Astrocyte of the spinal cord (primary cell): ENCODE results near the gene NCLN.

ENCODE experiments used
- DNase-seq: peaks from one replicate; pipeline ENCODE4 v3.0.0; 2011; ENCODE audit warnings: low read depth, low spot score
- H3K4me3 ChIP-seq: 2 replicates; pipeline ENCODE4 v1.5.1; 2011; ENCODE audit warnings: low read depth, mild to moderate bottlenecking, low read length, moderate library complexity
- in situ Hi-C: cut with HindIII; loops from 2 replicates; pipeline ENCODE4 v1.10.0; 2017; ENCODE audit warnings: low sequenced_read_pairs
- TF ChIP-seq, protein P1 (sequence below): IDR thresholded peaks from 2 replicates; pipeline ENCODE4 v1.5.1; 2012; ENCODE audit warnings: low read depth, mild to moderate bottlenecking, low read length, inconsistent platforms

The NCLN gene

DNA sequence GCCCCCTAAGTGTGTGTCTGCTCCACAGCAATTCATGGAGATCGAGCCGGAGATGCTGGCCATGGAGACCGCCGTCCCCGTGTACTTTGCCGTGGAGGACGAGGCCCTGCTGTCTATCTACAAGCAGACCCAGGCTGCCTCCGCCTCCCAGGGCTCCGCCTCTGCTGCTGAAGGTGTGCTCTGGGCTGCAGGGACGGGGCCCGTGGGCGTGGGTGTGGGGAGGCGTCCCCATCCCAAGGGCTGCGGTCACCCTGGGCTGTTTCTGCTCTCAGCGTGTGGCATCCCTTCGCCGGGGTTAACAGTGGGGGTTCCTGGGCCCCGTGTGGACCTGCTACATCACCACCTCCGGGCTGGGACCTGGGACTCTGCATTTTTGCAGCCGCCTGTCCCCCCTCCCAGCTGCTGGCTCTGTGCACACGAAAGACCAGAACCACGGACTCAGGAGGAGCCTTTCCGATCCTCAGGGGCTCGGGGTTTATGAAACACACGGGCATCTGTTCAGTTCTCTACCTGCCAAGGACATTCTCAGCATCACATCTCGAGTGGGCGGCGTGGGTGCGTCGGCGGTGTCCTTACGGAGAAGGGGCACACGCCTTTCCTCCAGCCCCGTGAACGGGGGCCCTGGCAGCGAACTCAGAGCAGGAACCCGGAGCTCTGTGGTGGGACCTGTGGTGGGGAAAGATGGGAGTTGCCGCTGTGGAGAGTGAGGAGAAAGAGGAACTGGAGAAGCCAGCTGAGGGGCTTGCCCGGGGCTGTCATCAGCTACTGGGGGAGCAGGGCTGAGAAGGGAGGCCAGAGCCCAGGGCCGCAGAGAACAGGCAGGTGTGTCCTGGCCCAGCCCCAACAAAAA, 7.8 kb downstream of the NCLN start:
- H3K4me3 ChIP-seq: no peak overlapping the region
- TF ChIP-seq, protein P1, sequence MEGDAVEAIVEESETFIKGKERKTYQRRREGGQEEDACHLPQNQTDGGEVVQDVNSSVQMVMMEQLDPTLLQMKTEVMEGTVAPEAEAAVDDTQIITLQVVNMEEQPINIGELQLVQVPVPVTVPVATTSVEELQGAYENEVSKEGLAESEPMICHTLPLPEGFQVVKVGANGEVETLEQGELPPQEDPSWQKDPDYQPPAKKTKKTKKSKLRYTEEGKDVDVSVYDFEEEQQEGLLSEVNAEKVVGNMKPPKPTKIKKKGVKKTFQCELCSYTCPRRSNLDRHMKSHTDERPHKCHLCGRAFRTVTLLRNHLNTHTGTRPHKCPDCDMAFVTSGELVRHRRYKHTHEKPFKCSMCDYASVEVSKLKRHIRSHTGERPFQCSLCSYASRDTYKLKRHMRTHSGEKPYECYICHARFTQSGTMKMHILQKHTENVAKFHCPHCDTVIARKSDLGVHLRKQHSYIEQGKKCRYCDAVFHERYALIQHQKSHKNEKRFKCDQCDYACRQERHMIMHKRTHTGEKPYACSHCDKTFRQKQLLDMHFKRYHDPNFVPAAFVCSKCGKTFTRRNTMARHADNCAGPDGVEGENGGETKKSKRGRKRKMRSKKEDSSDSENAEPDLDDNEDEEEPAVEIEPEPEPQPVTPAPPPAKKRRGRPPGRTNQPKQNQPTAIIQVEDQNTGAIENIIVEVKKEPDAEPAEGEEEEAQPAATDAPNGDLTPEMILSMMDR: no peak
- in situ Hi-C loops: no loop called here
- DNase-seq: no peak

DNA sequence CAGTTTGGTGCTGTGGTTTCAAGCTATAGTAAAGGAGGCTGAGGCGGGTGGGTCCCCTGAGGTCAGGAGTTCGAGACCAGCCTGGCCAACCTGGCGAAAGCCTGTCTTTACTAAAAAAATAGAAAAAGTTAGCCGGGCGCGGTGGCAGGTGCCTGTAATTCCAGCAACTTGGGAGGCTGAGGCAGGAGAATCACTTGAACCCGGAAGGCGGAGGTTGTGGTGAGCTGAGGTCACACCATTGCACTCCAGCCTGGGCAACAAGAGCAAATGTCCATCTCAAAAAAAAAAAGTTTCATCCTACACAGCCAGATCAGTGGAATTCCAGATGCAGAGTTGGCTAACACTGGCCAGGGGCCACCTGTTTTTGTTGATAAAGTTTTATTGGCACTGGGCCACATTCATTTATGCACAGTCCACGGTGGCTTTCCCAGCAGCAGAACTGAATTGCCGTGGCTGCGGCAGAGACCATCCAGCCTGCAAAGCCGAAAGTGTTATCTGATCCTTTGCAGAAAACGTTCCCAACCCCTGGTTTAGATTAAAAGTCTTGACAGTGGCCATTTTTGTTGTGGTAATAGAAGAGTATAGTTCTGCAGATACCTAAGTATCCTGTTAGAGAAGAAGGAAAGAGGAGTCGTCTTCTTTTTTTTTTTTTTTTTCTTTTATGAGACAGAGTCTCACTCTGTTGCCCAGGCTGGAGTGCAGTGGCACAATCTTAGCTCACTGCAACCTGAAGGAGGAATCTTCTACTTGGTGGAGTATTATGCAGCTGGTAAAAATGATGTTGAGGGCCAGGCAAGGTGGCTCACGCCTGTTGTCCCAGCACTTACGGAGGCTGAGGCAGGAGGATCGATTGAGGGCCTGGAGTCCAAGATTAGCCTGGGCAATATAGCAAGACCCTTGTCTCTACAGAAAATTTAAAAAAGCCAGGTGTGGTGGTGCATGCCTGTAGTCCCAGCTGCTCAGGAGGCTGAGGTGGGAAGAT, 8.7 kb downstream of the NCLN start:
- H3K4me3 ChIP-seq: no peak overlapping the region
- TF ChIP-seq, protein P1: no peak
- no peak for DNase-seq
- in situ Hi-C loops: no loop called here

DNA sequence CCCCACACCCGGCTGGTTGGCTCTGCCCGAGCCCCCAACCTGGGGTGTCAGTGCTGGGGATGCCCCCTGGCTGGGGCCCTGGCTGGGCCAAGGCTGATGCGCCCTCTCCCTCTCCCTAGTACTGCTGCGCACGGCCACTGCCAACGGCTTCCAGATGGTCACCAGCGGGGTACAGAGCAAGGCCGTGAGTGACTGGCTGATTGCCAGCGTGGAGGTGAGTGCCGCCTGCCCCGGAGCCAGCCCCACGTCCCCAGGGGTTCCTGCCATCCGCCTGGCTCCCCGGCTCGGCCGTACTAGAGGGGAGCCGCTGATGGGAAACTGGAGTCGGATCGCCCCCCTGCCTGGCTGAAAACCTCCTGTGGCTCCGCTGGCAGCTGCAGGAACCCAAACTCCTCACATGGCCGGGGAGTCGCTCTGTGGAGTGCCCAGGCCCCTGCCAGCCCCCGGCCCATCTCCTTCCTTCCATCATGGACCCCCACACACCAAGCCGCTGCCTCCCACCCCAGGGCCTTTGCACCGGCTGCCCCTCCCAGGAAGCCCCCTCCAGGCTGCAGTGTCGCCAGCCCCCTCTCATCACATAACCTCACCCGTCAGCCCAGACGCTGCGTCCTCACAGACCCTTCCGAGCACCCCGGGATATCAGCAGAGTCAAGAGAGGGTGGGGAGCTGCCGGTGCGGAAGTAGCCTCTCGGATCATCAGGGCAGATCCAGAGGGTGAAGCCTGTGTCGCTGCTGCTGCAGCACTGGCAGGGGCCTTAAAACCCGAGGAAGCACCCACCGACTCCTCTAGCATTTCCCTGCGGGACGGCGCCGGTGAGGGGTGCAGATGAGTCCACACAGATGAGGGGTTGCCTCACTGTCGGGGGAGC, 10.6 kb downstream of the NCLN start:
- DNase-seq: no peak
- in situ Hi-C loops: no loop called here
- no peak overlapping the region for H3K4me3 ChIP-seq
- TF ChIP-seq, protein P1: no peak

DNA sequence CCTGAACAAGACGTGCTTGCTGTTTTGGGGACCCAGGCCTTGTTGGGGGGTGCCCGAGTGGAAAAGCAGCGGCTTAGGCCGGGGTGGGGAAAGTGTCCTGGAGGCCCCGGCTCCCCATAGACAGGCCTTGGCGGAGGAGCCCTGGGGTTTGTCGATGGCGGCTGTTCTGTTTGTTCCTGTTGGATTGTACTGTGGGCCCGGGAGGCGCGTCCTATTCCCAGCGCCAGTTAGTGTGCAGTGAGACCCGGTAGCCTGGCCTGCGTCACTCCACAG, 11.1 kb downstream of the NCLN start:
- DNase-seq: no peak
- in situ Hi-C loops: no loop called here
- H3K4me3 ChIP-seq: no peak overlapping the region
- TF ChIP-seq, protein P1: no peak

DNA sequence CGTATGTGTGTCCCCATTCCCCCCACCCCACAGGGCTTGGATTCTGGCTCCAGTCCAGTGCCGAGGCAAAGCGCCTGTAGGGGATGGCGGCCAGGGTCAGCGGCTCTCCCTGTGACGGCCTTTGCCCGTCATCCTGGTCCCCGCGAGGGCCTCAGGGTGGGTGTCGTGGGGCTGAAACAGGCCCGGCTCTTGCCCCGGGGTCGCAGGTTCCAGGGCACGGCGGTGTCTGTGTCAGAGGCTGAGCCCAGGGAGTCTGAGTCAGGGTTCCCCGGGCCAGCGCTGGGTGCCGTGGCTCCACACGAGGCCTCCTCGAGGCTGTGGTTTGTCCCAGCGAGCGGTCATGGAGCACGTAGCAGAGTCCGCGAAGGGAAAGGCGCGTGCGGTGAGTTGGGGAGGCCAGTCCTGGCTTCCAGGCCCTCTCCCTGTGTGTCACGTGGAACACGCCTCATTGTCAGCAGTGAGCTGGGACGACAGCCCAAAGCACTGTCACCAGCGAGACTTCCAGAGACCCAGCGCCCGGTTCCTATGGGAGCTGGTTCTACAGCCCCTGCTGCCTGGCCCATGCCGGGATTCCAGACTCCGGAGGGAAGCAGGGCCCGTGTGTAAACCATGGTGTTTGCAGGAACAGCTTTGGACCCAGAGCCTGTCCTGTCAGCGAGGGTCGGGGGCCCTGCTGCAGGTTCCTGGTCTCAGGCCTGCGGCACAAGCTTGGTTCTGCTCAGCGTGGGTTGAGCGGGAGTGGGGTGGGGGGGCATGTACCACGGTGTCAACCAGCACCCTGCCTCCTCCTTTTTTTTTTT, 13.4 kb downstream of the NCLN start:
- in situ Hi-C loops: no loop called here

More for the DNA sequence above, 13.4 kb downstream of the NCLN start:
- no peak for DNase-seq
- H3K4me3 ChIP-seq: no peak overlapping the region
- TF ChIP-seq, protein P1: no peak
